SU-DHL-6 (cell line): ENCODE results near the gene PLEKHG3.

ENCODE experiments used
- H2AFZ ChIP-seq: fragments of 200-600 bp; sonication (generic); 2 replicates; pipeline ENCODE4 v1.6.1; 2014; ENCODE audit warnings: low read depth, mild to moderate bottlenecking, moderate library complexity, mixed read lengths, antibody characterized with exemption, low read length; ENCODE audit not compliant: severe bottlenecking
- H3F3A ChIP-seq: fragments of 200-600 bp; shearing (Covaris generic); 2 replicates; pipeline ENCODE4 v1.6.0; 2016; ENCODE audit warnings: antibody characterized with exemption, mild to moderate bottlenecking; ENCODE audit not compliant: insufficient read depth
- H3K27ac ChIP-seq: fragments of 200-600 bp; sonication (generic); 2 replicates; pipeline ENCODE4 v1.5.1; 2016; ENCODE audit warnings: low read depth, mild to moderate bottlenecking, low read length, moderate library complexity, mixed read lengths
- H3K27me3 ChIP-seq: fragments of 200-600 bp; sonication (generic), shearing (Covaris generic); 2 replicates; pipeline ENCODE4 v1.6.0; 2014; ENCODE audit warnings: mild to moderate bottlenecking, low read length
- H3K36me3 ChIP-seq: fragments of 200-600 bp; sonication (generic); 2 replicates; pipeline ENCODE4 v1.6.1; 2014; ENCODE audit warnings: mild to moderate bottlenecking, low read length, mixed read lengths
- H3K4me2 ChIP-seq: fragments of 300-600, 200-600 bp; shearing (Covaris generic), sonication (generic); 2 replicates; pipeline ENCODE4 v1.6.0; 2014; ENCODE audit warnings: low read length, low read depth, mild to moderate bottlenecking; ENCODE audit not compliant: poor library complexity, severe bottlenecking
- H3K4me3 ChIP-seq: fragments of 200-600 bp; sonication (generic); 2 replicates; pipeline ENCODE4 v1.5.1; 2014; ENCODE audit warnings: antibody characterized with exemption, low read length, mild to moderate bottlenecking, mixed read lengths; ENCODE audit not compliant: insufficient read depth, poor library complexity, severe bottlenecking
- H3K79me2 ChIP-seq: fragments of 200-600 bp; sonication (generic); 2 replicates; pipeline ENCODE4 v1.6.1; 2014; ENCODE audit warnings: mild to moderate bottlenecking, low read length, moderate library complexity; ENCODE audit not compliant: insufficient read depth
- H3K9ac ChIP-seq: fragments of 200-600 bp; sonication (generic); 2 replicates; pipeline ENCODE4 v1.7.0; 2014; ENCODE audit warnings: mild to moderate bottlenecking, low read length
- H3K9me2 ChIP-seq: fragments of 200-600 bp; sonication (generic); replicated peaks from 2 replicates; pipeline ENCODE4 v1.6.1; 2014; ENCODE audit warnings: low read length; ENCODE audit not compliant: insufficient read depth
- H3K9me3 ChIP-seq: fragments of 200-600 bp; sonication (generic); 2 replicates; pipeline ENCODE4 v1.6.1; 2014; ENCODE audit warnings: low read length, mixed read lengths; ENCODE audit not compliant: insufficient read depth
- H4K20me1 ChIP-seq: fragments of 200-600 bp; sonication (generic); 2 replicates; pipeline ENCODE4 v1.6.1; 2014; ENCODE audit warnings: low read depth, mild to moderate bottlenecking, antibody characterized with exemption, low read length, moderate library complexity, mixed read lengths
- CTCF ChIP-seq: fragments of 200-600 bp; sonication (generic); IDR thresholded peaks from one replicate; pipeline ENCODE4 v1.5.1; 2017; ENCODE audit warnings: antibody characterized with exemption, mild to moderate bottlenecking, low read length, moderate library complexity; ENCODE audit not compliant: insufficient read depth, poor library complexity, severe bottlenecking
- EZH2phosphoT487 ChIP-seq: fragments of 200-600 bp; sonication (generic), shearing (Covaris generic); conservative IDR thresholded peaks from 2 replicates; pipeline ENCODE4 v1.6.1; 2018; ENCODE audit warnings: mild to moderate bottlenecking, antibody characterized with exemption, low read length, moderate library complexity, mixed read lengths

PLEKHG3 gene

GRCh38 chr14:64767215-64767964 lies 63.2 kb downstream of the PLEKHG3 start:
- no peak overlapping the region for H2AFZ ChIP-seq
- H3K9me2 ChIP-seq: no peaks in the 10 kb centered on the region
- H3K36me3 ChIP-seq: no peaks in the 10 kb centered on the region
- H3K4me2 ChIP-seq: no peak overlapping the region
- H3K9ac ChIP-seq: no peak overlapping the region
- no peak overlapping the region for H3K27ac ChIP-seq
- no peaks in the 10 kb centered on the region for H4K20me1 ChIP-seq
- no peaks in the 10 kb centered on the region for H3K9me3 ChIP-seq
- H3K4me3 ChIP-seq: no peak overlapping the region
- H3F3A ChIP-seq: no peaks in the 10 kb centered on the region
- TF ChIP-seq EZH2phosphoT487 (no peak), CTCF (no peak)
- no peaks in the 10 kb centered on the region for H3K79me2 ChIP-seq
- no peaks in the 10 kb centered on the region for H3K27me3 ChIP-seq

DNA sequence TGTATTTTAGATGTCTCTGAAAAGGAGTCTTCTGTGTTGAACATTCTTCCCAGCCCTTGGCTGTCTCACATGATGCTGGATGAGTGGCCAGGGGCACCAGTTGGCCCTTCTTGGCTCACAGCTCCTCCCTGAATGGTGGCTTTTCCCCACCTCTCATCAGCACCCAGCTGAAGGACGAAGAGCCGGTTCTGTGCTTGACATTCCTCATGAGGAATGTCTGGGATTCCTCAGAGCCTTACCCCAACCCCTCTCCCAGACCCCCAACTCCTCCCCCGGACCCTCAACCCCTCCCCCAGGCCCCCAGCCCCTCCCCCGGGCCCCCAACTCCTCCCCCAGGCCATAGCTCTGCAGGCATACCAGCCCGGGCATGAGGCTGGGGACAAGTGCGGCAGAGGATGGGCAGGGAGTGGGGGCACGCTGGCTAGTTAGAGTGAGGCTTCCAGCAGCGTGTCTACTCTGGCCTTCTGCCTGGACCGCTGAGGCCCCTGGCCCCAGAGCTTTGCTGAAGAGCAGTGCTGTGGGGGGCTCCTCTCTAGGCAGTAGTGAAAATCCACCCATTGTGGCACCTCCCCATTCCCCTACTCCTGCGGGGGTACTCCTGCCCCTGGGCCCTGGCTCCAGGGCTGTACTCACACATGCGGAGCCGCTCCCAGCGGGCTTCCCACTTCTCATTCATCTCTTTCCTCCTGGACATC lies 64.3 kb downstream of the PLEKHG3 start:
- no peaks in the 10 kb centered on the region for H3K79me2 ChIP-seq
- H3K4me2 ChIP-seq: no peak overlapping the region
- H3K9me3 ChIP-seq: no peaks in the 10 kb centered on the region
- TF ChIP-seq CTCF (no peak), EZH2phosphoT487 (no peak)
- H3K9ac ChIP-seq: no peak overlapping the region
- H4K20me1 ChIP-seq: no peaks in the 10 kb centered on the region
- H3K36me3 ChIP-seq: no peaks in the 10 kb centered on the region
- no peaks in the 10 kb centered on the region for H3K9me2 ChIP-seq
- H3F3A ChIP-seq: no peaks in the 10 kb centered on the region
- H3K4me3 ChIP-seq: no peak overlapping the region
- H3K27me3 ChIP-seq: no peaks in the 10 kb centered on the region
- H2AFZ ChIP-seq: no peak overlapping the region
- no peak overlapping the region for H3K27ac ChIP-seq

GRCh38 chr14:64769096-64770020 lies 65.1 kb downstream of the PLEKHG3 start:
- no peaks in the 10 kb centered on the region for H3K36me3 ChIP-seq

More at GRCh38 chr14:64769096-64770020, 65.1 kb downstream of the PLEKHG3 start:
- H3K9me2 ChIP-seq: no peaks in the 10 kb centered on the region
- H3K4me2 ChIP-seq: no peak overlapping the region
- TF ChIP-seq EZH2phosphoT487 (no peak), CTCF (no peak)
- H4K20me1 ChIP-seq: no peaks in the 10 kb centered on the region
- no peaks in the 10 kb centered on the region for H3K27me3 ChIP-seq
- H3K27ac ChIP-seq: no peak overlapping the region
- no peaks in the 10 kb centered on the region for H3K9me3 ChIP-seq
- H3K79me2 ChIP-seq: no peaks in the 10 kb centered on the region
- no peak overlapping the region for H2AFZ ChIP-seq
- H3K4me3 ChIP-seq: no peak overlapping the region
- no peak overlapping the region for H3K9ac ChIP-seq
- no peaks in the 10 kb centered on the region for H3F3A ChIP-seq
